Muscle of back (tissue), 11 donors: ENCODE data around the gene GATC. TPM values are rescaled to one million over a fixed set of nuclear protein-coding genes. Genes with fewer than 3 reads are reported as not detected.
A peak's percentile ranks its signal among the peaks of the same experiment; 100 is the strongest.
"Not testable (repeated sequence)": the region's sequence is repeated elsewhere in the genome, so short reads cannot be mapped to it uniquely, and the experiment has no call there.

ENCODE experiments used
- DNase-seq, 3 donors: peaks; one replicate each; pipeline versions ENCODE4 v3.0.0 to v3.0.0-alpha.2; 2013
- polyA plus RNA-seq, 10 donors: library from polyadenylated mRNA; unstranded; fragments of 120-200 nt; gene quantifications; one replicate each; pipeline ENCODE4 v1.2.1, GENCODE V29; 2013; ENCODE audit not compliant: insufficient read length in 10 of 10

The GATC gene
- polyA plus RNA-seq, 10 donors = 13.8 to 21.7 (median 16.2) TPM

DNA sequence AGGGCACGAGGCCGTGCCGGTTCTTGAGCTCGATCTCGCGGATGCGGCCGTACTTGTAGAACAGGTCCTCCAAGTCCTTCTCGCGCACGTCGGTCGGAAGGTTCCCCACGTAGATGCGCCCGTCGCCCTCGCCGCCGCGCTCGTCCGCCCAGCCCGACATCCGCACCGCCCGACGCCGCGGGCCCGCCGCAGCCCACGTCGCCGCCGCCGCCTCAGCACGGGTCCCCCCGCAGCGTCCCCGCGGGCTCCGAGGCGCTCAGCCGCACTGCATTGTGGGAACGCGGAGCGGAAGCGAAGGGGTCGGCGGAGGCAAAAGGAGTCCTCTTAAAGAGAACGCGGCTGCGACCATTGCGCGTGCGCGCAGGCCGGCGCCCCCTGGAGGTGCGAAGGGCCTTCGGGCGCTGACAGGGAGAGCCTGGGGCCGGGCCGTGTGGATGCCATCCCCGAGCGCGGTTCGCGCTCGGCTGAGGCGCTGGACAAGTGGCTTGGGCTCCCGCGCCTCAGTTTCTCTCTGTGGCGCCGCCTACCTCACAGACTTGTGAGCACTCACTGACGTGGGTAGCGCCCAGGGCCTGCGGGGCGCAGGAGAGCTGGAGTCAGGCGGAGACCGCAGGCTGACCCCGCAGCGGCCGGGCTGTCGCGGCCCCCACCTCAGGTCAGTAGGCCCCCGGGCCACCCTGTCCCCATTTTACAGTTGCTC is 23.4 kb downstream of the GATC start, which contains the start of gene SRSF9:
Gene SRSF9 (minus strand): TSS at position 299 of the 700 bp plus-strand sequence. CDS start 139 bp downstream, at position 160.
- peak; percentile 97 to 99 (median 99) for DNase-seq

DNA sequence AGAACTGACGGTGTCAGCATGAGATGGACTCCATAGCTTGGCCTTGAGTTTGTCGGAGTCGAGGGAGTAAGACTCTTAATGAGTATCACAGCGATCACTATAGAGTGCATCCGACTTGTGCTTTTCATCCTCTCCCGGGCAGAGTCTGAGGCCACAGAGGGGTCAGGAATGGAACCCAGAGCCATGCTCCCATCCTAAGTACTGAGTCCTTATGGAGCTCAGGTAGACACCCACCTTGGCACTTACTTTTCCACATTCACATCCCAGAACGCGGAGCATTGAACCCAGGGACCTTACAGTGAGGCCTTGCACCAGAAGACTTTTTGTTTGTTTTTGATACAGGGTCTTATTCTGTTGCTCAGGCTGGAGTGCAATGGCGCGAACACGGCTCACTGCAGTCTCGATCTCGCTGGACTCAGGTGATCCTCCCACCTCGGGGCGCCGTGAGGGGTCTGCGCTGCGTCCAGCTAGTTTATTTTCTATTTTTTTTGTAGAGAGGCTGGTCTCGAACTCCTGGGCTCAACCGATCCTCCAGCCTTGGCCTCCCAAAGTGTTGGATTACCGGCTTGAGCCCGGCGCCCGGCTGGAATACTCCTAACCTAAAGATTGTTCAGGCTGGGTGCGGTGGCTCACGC is 24.0 kb downstream of the GATC start:
- DNase-seq = no peak

DNA sequence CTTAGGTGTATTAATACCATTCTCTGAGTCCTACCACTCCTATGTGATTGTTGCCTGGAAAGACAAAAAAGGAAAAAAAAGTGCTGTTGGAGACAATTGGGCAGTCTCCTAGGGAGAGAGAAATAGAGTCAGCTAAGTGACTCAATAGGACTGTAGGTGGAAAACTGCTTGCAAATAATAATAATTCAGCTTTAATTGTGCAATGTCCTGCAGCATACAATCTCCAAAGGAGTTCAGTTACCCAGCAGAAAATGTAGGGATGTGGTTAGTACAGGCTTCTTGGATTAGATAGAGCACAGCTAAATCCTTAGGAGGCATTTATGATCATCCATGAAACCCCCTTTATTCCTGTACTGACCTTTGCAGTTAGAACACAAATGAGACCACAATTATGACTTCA is 26.3 kb downstream of the GATC start:
- DNase-seq = no peak

DNA sequence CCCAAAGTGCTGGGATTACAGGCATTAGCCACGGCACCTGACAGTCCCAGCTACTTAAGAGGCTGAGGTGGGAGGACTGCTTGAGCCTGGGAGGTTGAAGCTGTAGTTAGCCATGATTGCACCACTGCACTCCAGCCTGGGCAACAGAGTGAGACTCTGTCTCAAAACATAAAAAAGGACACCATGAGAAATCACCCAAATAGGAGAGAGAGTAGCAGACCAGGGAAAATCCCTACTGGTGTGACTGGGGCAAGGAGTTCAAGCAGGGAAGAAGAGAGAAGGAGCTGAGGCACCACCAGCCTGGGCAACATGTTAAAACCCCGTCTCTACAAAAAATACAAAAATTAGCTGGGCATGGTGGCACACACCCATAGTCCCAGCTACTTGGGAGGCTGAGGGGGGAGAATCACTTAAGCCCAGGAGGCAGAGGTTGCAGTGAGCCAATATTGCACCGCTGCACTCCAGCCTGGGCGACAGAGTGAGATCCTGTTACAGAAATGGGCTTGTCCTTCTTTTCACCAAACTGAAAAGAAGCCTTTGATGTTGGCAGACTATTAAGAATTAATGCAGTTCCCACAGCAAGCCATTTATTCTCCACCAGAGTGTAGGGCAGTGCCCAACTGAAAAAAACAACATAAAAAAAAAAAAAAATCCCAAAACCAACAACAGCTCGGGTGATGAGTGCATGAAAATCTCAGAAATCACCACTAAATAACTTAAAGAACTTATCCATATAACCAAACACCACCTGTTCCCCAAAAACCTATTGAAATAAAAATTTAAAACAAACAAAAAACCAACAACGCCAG is 27.8 kb downstream of the GATC start:
- DNase-seq = no peak

DNA sequence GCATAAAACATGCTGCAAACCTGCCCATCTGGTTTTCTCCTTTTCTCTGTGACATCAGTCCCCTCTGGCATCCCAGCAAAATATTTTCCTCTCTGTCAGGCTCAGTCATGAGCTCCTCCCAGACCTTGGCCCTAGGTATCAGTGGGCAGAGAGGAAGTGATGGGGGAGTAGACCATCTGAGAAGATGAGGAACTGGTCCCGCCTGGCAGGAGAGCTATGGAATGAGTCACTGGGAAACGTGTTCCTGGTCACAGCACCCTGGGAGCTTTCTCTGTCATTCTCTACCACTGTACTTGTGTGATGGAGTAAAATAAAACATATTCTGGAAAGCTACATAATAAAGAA is 28.3 kb downstream of the GATC start:
- DNase-seq = peak; percentile 38 to 49 (median 46)

DNA sequence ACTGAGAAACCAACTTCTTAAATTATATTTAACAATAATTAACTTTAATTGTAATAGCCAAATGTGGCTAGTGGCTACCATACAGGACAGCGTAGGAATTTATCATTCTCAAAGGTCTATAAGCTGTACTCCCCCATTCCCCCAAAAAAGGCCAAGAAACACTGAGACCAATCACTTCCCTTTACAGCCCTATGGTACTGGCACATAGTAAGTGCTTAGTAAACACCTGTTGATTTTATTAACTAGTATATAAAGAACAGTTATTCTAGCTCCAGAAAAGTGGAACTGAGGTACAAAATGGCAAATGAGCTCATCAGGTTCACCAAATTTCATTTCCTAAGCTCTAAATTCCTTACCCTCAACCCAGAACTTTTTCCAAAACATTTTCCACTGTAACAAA is 29.4 kb downstream of the GATC start:
- DNase-seq = no peak

DNA sequence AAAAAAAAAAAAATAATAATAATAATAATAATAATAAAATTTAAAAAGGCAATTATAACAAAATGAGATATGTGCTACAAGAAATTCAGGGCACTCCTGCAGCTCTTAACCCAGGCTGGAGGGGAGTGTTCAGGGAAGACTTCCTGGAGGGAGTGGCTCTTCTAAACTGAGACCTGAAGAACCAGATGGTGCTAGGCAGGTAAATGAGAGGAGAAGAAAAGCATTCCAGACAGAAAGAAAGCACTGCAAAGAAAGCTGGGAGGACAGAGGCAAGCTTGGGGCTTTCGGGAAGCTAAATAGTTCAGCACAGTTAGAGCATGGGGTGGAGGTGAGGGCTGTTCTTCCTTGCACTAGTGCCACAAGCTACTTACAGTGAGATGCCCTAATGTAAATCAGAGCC is 33.2 kb downstream of the GATC start:
- no peak for DNase-seq

DNA sequence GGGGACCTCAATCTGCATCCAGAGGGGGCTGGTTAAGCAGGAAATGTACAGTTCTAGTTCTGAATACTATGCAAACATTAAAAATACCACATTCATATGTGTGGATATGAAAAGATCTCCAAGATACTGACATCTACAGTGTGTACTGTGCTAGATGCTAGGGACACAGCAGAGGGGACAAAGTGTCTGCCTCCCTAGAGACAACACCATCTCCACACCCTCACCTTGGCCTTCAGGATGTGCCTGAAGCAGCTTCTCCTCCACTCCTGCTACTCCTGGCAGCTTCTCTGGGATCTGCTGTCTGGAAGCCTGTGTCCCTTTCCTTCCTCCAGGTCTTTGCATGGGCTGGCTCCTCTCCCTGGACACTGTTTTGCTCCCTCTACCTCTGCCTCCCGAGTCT is 34.0 kb downstream of the GATC start:
- DNase-seq = no peak

DNA sequence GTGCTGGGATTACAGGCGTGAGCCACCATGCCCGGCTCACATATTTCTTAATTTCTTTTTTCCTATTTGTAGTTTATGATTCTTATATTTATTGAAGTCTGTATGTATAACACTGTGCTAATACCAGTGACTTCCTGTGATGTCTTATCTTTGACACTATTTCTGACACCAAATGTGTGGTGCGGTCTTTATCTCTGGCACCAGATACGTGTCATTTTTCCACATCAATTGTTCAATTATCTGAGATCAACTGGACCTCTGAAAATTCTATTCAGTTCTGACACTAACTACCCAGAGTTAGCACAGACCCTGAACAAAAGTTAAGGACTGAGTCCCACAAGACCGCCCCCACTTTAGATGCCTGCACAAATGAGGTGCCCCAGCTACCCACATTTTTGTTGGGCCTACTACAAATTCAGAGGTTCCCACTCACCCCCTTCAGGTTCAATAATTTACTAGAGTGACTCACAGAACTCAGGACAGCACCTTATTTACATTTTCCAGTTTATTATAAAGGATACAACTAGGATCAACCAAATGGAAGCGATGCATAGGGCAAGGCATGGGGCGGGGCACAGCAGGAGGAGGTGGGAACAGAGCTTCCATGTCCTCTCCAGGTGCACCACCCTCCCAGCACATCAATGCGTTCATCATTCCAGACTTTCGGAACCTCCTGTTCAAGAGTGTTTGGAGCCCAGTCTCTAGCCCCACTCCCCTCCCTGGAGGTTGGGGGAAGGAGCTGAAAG is 35.0 kb downstream of the GATC start:
- DNase-seq = no peak

DNA sequence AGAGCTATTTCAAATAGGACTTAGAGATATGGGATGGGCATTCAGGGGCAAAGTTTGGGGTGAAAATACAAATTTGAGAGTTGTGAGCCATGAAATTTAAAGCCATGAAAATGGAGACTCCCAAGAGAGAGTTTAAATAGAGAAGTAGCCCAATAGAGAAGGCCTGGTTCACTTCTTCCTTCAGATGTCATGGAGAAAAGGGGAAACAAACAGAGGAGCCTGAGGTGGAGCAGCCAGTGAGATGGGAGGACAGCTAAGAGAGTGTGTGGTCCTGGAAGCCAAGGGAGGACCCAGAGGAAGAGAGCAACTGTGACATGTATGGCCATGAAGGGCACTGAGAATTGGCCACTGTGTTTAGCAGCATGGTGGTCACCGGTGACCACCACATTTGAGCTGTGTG is 37.4 kb downstream of the GATC start:
- no peak for DNase-seq

DNA sequence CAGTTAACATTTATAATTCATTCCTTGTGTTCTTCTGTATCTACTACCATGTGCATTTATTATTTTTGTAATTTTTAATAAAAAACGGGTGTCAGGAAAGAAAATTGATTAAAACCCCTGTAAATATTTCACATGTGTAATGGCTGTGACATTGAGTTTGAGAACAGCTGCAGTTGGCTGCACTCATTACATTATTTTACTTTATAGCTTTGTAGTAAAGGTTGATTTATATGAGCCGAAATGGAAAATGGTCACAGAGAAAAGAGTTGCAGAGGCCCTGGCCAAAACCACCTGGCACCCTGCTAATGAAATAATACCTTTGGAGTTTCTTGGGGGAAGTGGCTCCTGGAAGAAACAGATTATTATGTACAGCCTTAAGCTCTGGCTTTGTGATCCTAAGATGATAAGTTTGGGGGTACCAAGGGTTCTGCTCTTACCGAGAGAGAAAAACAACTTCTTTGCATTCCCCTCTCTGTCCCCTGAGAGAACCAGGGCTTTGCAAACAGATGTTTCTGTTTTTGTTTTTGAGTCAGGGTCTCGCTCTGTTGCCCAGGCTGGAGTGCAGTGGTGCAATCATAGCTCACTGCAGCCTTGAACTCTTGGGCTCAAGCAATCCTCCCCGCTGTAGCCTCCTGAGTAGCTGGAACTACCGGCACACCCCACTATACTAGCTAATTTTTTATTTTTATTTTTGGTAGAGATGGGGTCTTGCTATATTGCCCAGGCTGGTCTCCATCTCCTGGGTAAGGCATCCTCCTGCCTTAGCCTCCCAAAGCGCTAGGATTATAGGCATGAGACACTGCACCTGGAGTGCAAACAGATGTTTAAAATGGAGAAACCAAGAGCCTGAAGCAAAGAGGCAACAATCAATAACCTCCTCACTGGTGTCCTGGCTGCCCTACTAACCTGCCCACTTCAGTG is 40.0 kb downstream of the GATC start:
- no peak for DNase-seq

DNA sequence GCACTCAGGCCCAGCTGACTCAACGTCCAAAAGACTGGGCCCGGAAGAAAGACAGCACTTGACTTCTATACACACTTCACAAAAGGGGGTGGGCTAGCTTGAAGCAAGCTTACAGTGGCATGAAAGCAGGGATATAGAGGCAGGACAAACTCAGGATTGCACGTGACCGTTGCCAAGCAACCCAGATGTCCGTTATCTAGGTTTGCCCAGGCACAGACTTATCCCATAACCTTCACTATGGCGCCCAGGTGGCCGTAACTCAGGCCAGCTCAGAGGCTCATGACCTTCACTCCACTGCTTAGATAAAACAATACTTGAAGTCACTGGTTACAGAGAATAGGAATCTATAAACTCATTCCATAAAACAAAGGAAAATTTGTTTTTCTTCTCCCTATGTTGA is 41.3 kb downstream of the GATC start:
- not testable (repeated sequence) for DNase-seq

DNA sequence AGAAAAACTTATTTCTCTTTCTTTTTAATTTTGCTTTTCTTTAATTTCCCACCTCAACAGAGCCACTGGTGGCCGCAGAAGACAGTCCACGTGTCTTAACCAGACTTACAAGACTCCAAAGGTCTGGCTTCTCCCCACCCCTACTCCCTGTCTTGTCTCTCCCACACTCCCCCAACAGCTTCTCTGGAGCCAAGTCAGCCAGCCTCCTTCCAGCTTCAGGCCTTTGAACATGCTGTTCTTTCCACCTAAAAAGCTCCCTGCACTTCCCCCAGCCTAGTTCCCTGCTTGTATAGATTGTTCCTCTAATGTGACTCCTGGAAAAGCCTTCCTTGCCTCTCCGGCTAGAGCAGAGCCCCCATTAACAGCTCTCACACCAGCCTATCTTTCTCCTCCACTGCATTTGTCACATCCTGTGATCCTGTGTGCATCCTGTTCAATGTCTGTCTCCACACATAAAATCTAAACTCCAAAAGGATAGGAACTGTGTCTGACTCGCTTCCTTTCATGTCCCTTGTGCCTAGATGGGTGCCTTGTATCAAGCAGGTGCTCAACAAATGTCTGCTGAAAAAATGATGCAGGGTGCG is 41.9 kb downstream of the GATC start:
- DNase-seq = peak in 1 of 3 donors; percentile 24

DNA sequence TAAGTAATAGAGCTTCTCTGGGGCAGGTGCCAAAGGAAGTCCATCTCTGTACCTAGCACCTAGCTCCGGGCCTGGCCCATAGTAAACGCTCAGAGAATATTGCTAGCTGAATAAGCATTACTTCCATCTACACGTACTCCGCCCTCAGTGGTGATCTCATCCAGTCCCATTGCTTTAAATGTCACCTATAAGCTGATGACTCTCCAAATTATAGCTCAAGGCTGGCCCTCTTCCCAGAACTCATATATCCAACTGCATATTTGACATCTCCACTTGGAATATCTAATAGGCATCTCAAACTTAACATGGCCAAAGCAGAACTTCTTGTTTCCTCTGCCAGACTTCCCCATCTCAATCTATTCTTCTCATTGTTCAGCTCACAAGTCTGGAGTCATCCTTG is 42.8 kb downstream of the GATC start:
- peak in 1 of 3 donors; percentile 54 for DNase-seq

DNA sequence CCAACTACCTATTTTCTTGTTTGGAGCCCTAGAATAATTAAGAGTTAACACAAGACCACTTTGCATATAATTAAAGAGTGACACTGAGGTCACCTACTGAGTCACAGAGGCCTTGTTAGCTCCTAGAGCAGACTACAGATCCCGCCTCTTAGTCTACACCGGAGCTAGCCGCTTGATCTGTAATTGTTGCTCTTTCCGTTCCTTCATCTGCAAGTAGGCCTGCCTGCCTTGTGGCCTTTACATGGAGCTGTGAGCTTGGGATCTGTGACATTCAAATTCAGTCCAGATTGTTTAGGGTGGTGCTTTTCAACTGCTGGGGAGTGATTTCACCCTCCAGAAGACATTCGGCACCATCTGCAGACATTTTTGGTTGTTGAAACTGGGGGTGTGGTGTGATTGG is 44.1 kb downstream of the GATC start:
- no peak for DNase-seq

DNA sequence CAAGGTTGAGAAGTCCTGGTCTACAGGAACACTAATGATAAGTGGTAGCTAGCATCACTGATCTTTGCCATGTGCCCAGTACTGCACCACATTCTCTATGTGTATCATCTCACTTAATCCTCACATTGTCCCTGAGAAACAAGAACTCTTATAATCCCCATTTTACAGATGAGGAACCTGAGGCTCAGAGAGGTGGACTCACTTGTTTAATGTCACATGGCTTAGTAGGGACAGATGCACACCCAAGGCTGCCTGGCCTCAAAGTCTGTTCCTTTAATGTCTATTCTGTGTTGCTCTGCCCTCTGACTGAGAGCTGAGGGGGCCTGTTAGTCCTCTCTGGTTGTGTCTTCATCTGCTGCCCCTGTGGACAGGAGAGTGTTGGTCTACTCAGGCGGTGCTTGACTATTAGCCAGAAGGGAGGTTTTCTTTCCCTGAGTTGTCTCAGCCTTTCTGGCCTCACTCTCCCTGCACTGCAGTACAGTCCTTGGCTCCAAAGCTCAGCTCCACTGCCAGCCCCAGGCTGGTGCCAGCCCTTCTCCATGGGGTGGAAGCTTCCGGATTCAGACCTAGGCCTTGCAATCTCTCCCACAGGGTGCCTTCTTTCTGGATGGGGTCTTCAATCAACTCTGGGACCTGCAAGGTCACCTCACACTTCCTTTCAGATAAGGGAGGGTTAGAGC is 44.7 kb downstream of the GATC start:
- DNase-seq = peak in 1 of 3 donors; percentile 30

DNA sequence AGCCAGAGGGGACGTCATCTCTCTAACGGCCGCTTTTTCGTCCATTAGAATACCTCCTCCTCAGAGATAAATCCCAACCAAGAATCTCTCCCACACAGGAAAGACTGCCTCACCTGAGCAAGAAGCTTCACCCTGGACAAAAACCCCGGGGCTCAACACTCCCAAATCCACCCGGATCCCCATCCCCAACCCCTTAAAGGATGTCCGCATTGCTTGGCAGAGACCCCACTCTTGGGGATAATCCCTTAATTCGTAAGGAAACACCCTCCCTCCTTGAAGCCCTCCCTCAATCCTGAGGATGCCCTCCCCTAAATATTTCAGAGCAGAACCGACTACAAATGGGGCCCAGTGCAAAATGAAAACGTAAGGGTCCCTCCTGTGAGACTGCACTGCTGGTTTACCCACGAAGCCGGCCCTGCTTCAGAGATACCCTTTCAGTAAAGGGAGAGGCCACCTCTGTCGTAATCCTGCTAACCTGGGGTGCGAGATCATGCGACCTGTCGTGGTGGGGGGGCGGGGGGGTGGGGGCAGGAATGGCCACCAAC is 49.0 kb downstream of the GATC start:
- DNase-seq = no peak

DNA sequence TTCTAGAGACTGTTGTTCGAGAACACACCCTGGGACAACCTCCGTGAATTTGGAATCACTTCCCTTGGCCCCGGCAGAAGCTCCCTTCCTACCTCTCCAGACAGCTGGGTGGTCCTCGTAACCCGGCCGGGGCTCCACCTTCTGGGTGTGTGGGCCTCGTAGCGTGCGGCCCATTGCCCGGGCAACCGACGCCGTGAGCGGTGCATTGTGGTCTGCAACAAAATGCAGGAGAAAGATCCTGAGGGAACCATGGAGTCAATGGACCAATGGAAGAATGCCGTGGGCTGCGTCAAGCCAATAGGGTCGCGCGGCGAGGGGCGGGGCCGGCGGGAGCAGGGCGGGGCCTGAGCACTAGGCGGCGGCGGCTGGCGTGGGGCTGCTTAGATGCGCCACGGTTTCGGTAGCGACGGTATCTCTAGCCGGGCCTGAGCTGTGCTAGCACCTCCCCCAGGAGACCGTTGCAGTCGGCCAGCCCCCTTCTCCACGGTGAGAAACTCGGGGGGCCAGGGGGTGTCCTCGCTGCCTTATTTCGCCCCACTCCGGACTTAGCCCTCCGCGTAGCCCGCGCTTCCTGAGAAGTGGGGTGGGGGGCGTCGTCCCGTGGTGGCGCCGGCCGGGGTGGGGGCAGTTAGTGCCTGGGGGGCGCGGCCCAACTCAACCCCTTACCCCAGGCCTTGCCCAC is 49.6 kb downstream of the GATC start, which contains the start of gene DYNLL1:
Gene DYNLL1 (plus strand): TSS at position 383 of the 682 bp plus-strand sequence. CDS start 309 bp downstream, outside the sequence.
- peak; percentile 97 to 98 (median 97) for DNase-seq
